Brain microvascular endothelial cell (primary cell): ENCODE measurements around the gene NFATC1.

Source experiments
- DNase-seq: peaks from one replicate; pipeline ENCODE4 v3.0.0-alpha.2; 2020
- H3K27ac ChIP-seq: fragments of 250-450 bp; sonication (Bioruptor Pico); 2 replicates; pipeline ENCODE4 v1.5.1; 2020; ENCODE audit warnings: mild to moderate bottlenecking, moderate library complexity
- H3K27me3 ChIP-seq: fragments of 250-450 bp; sonication (Bioruptor Pico); replicated peaks from 2 replicates; pipeline ENCODE4 v1.5.1; 2020; ENCODE audit warnings: mild to moderate bottlenecking
- H3K36me3 ChIP-seq: fragments of 250-450 bp; sonication (Bioruptor Pico); replicated peaks from 2 replicates; pipeline ENCODE4 v1.5.1; 2020; ENCODE audit warnings: mild to moderate bottlenecking
- H3K4me3 ChIP-seq: 2 replicates; pipeline ENCODE4 v1.5.1; 2011; ENCODE audit warnings: low read depth, mild to moderate bottlenecking, control low read depth, low read length, moderate library complexity
- CTCF ChIP-seq: IDR thresholded peaks from 2 replicates; pipeline ENCODE4 v1.5.1; 2011; ENCODE audit warnings: low read depth, mild to moderate bottlenecking, moderate library complexity, low read length, control low read depth, inconsistent platforms; ENCODE audit errors: missing control alignments
- in situ Hi-C: cut with HindIII; loops from 2 replicates; pipeline ENCODE4 v1.10.0; 2017; ENCODE audit warnings: low sequenced_read_pairs, low pct_ligation_motif_present

NFATC1 gene

GRCh38 chr18:79445696-79446561 lies 50.2 kb downstream of the NFATC1 start:
- no peak overlapping the region for H3K27ac ChIP-seq
- no peaks in the 10 kb centered on the region for H3K36me3 ChIP-seq
- in situ Hi-C loops = no loop called here
- DNase-seq = no peak
- no peak overlapping the region for H3K4me3 ChIP-seq
- no peaks in the 10 kb centered on the region for H3K27me3 ChIP-seq
- TF ChIP-seq CTCF = no peak

DNA sequence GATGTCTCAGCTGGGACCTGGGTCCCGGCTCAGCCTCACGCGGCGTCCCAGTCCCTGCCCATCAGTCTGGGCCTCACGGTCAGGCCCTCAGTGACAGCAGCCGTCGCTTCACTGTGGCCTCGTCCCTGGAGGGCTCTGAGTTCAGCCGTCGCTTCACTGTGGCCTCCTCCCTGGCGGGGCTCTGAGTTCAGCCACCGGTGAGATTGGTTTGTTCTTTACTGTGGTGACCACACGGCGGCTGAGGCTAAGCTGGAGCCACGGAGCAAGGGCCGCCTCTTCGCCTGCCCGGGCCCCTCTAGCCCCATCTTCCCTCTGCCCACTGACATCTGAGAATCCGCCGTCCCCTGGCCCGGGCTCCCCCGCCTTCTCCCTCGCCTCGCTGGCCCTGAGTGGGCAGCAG lies 51.2 kb downstream of the NFATC1 start:
- H3K27ac ChIP-seq = no peak overlapping the region
- no peaks in the 10 kb centered on the region for H3K27me3 ChIP-seq
- no peak for DNase-seq
- in situ Hi-C loops = no loop called here
- TF ChIP-seq CTCF = no peak
- H3K36me3 ChIP-seq = no peaks in the 10 kb centered on the region
- H3K4me3 ChIP-seq = no peak overlapping the region

- TF ChIP-seq CTCF = no peak
Observed at GRCh38 chr18:79447703-79448367, 52.1 kb downstream of the NFATC1 start.

DNA sequence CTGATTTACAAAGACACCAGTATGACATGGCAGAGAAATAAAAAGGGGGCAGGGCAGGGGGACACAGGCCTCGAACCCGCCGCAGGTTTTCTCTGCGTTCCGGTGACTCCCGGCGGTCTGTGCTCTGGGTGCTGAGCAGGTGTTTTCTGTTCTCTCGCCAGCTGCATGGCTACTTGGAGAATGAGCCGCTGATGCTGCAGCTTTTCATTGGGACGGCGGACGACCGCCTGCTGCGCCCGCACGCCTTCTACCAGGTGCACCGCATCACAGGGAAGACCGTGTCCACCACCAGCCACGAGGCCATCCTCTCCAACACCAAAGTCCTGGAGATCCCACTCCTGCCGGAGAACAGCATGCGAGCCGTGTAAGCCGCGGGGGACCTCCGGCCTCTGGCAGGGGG lies 52.9 kb downstream of the NFATC1 start:
- in situ Hi-C loops = no loop called here
- H3K36me3 ChIP-seq = no peaks in the 10 kb centered on the region

More at GRCh38 chr18:79447703-79448367, 52.1 kb downstream of the NFATC1 start:
- Histone ChIP-seq H3K27me3 (no peaks in the 10 kb centered on the region), H3K4me3 (no peak overlapping the region), H3K27ac (no peak overlapping the region), H3K36me3 (no peaks in the 10 kb centered on the region)
- DNase-seq = no peak
- in situ Hi-C loops = no loop called here

GRCh38 chr18:79449551-79450288 lies 54.0 kb downstream of the NFATC1 start:
- no peak for TF ChIP-seq CTCF
- Histone ChIP-seq H3K27me3 (no peaks in the 10 kb centered on the region), H3K36me3 (no peaks in the 10 kb centered on the region), H3K27ac (no peak overlapping the region), H3K4me3 (no peak overlapping the region)
- DNase-seq = no peak
- in situ Hi-C loops = no loop called here

More for the DNA sequence above, 52.9 kb downstream of the NFATC1 start:
- Histone ChIP-seq H3K27ac (no peak overlapping the region), H3K27me3 (no peaks in the 10 kb centered on the region), H3K4me3 (no peak overlapping the region)
- DNase-seq = no peak
- TF ChIP-seq CTCF = no peak
